Karpas-422 (cell line): ENCODE data around the gene GOLGA6L24. TPM values are rescaled to one million over a fixed set of nuclear protein-coding genes. Genes with fewer than 3 reads are reported as not detected.

Experiments used
- small RNA-seq: library from RNA; depleted of rRNA; stranded (forward); fragments of <200 nt; gene quantifications from one replicate; pipeline ENCODE3, GENCODE V24; 2014
- total RNA-seq: library from RNA; depleted of rRNA; stranded (reverse); fragments of >200 nt; shearing (Covaris generic); gene quantifications from 2 replicates; pipeline ENCODE4 v1.2.3, GENCODE V29; 2014; ENCODE audit warnings: low replicate concordance; rRNA removed

Gene GOLGA6L24
- total RNA-seq, 1 experiment from 2014 or later = not detected

Small RNA genes lying within 50 kb of the gene (small RNA-seq; reads per million reads assigned to genes)
- gene AC091304.5 = not detected
- gene RN7SL238P = not detected

Other genes with a start within 250 kb of the GOLGA6L24 start
- gene HERC2, start 35.9 kb downstream of the GOLGA6L24 start, total RNA-seq = 47.4 and 58.7 TPM in 2 replicates
- gene GOLGA8F, start 20.6 kb upstream of the GOLGA6L24 start, total RNA-seq = not detected in 2 replicates
- gene GOLGA8G, start 174.9 kb upstream of the GOLGA6L24 start, total RNA-seq = not detected in 2 replicates
- not detected in 2 replicates for gene GOLGA6L25, start 195.5 kb upstream of the GOLGA6L24 start, total RNA-seq